Osteoblast (primary cell): Measurements from ENCODE around the gene EXOC3L4. TPM values are rescaled to one million over a fixed set of nuclear protein-coding genes. Genes with fewer than 3 reads are reported as not detected.
A peak's percentile ranks its signal among the peaks of the same experiment; 100 is the strongest.

Experiments
- DNase-seq: peaks from one replicate; pipeline ENCODE4 v3.0.0; 2011; ENCODE audit warnings: low spot score, mixed read lengths; ENCODE audit not compliant: insufficient read length; ENCODE audit errors: missing footprints
- H2AFZ ChIP-seq: 2 replicates; pipeline ENCODE4 v1.6.0; 2011; ENCODE audit warnings: mild to moderate bottlenecking, low read length
- H3K27ac ChIP-seq: 2 replicates; pipeline ENCODE4 v1.5.1; 2011; ENCODE audit warnings: mild to moderate bottlenecking, low read depth, low read length, moderate library complexity
- H3K27me3 ChIP-seq: 2 replicates; pipeline ENCODE4 v1.6.0; 2012; ENCODE audit warnings: mild to moderate bottlenecking, control low read depth, inconsistent platforms, low read length, moderate library complexity; ENCODE audit not compliant: insufficient read depth
- H3K36me3 ChIP-seq: 2 replicates; pipeline ENCODE4 v1.5.1; 2011; ENCODE audit warnings: mild to moderate bottlenecking, low read length, control low read depth, moderate library complexity; ENCODE audit not compliant: insufficient read depth
- H3K4me1 ChIP-seq: 2 replicates; pipeline ENCODE4 v1.5.1; 2011; ENCODE audit warnings: mild to moderate bottlenecking, low read length, control low read depth, moderate library complexity; ENCODE audit not compliant: insufficient read depth
- H3K4me2 ChIP-seq: 2 replicates; pipeline ENCODE4 v1.6.0; 2011; ENCODE audit warnings: mild to moderate bottlenecking, low read length; ENCODE audit not compliant: insufficient read depth
- H3K4me3 ChIP-seq: fragments of 200-600 bp; sonication (generic); 3 replicates; pipeline ENCODE4 v1.5.1; 2012; ENCODE audit warnings: mild to moderate bottlenecking, low read length, inconsistent platforms; ENCODE audit not compliant: insufficient read depth
- H3K79me2 ChIP-seq: 2 replicates; pipeline ENCODE4 v1.6.0; 2012; ENCODE audit warnings: mild to moderate bottlenecking, low read length, control low read depth, inconsistent platforms; ENCODE audit not compliant: insufficient read depth
- H3K9me3 ChIP-seq: 2 replicates; pipeline ENCODE4 v1.5.1; 2011; ENCODE audit warnings: low read depth, low read length, control low read depth
- H4K20me1 ChIP-seq: 2 replicates; pipeline ENCODE4 v1.6.0; 2012; ENCODE audit warnings: mild to moderate bottlenecking, low read length, control low read depth; ENCODE audit not compliant: insufficient read depth
- CTCF ChIP-seq: IDR thresholded peaks from 2 replicates; pipeline ENCODE4 v1.5.1; 2011; ENCODE audit warnings: mild to moderate bottlenecking, low read depth, low read length, moderate library complexity; ENCODE audit errors: extremely low read depth
- total RNA-seq: library from RNA; depleted of rRNA; stranded (reverse); fragments of >200 nt; gene quantifications from 2 replicates; pipeline ENCODE4 v1.2.3, GENCODE V29; 2012

EXOC3L4 gene
- total RNA-seq, 1 donor = not detected

GRCh38 chr14:103137689-103138300, 43.3 kb downstream of the EXOC3L4 start:
- Histone ChIP-seq H2AFZ (no peak overlapping the region), H3K79me2 (no peaks in the 10 kb centered on the region), H4K20me1 (no peaks in the 10 kb centered on the region), H3K27me3 (peaks cover 3% of the 10 kb centered on the region), H3K4me1 (peaks cover 9% of the 10 kb centered on the region), H3K27ac (no peak overlapping the region), H3K36me3 (peaks cover 24% of the 10 kb centered on the region), H3K4me3 (no peak overlapping the region), H3K4me2 (no peak overlapping the region), H3K9me3 (no peaks in the 10 kb centered on the region)
- DNase-seq = no peak
- TF ChIP-seq CTCF = no peak

GRCh38 chr14:103138301-103139131, 44.0 kb downstream of the EXOC3L4 start:
- Histone ChIP-seq H3K4me1 (peaks cover 9% of the 10 kb centered on the region), H3K9me3 (no peaks in the 10 kb centered on the region), H3K27ac (no peak overlapping the region), H3K4me2 (no peak overlapping the region), H2AFZ (no peak overlapping the region), H3K4me3 (no peak overlapping the region), H3K27me3 (peaks cover 3% of the 10 kb centered on the region), H4K20me1 (no peaks in the 10 kb centered on the region), H3K79me2 (no peaks in the 10 kb centered on the region), H3K36me3 (peaks cover 17% of the 10 kb centered on the region)
- TF ChIP-seq CTCF = no peak
- DNase-seq = no peak

- Histone ChIP-seq H4K20me1 (no peaks in the 10 kb centered on the region), H2AFZ (no peak overlapping the region), H3K79me2 (no peaks in the 10 kb centered on the region), H3K4me1 (peaks cover 12% of the 10 kb centered on the region), H3K4me2 (no peak overlapping the region), H3K36me3 (peaks cover 11% of the 10 kb centered on the region), H3K9me3 (no peaks in the 10 kb centered on the region), H3K27me3 (peaks cover 3% of the 10 kb centered on the region), H3K4me3 (no peak overlapping the region), H3K27ac (no peak overlapping the region)
- TF ChIP-seq CTCF = no peak
- peak; percentile 78 for DNase-seq
These were observed 44.9 kb downstream of the EXOC3L4 start for GRCh38 chr14:103139132-103140025.
